Right lobe of liver (tissue), 4 donors: Measurements from ENCODE around the gene CEP57L1.

ENCODE experiments used
- POLR2A ChIP-seq: fragments of 450-650 bp; IDR thresholded peaks from one replicate; pipeline ENCODE4 v1.6.1; 2017; ENCODE audit warnings: antibody characterized with exemption, mild to moderate bottlenecking
- TF ChIP-seq, protein P1 (sequence below), 4 donors: fragments of 200-600 bp in 3 of 4; fragments of 450-650 bp in 1 of 4; IDR thresholded peaks; one replicate each; pipeline versions ENCODE4 v1.5.1 to v1.8.0; 2016 to 2022; ENCODE audit warnings: antibody characterized with exemption in 4 of 4, mild to moderate bottlenecking in 2 of 4
- donor health status: DM: no; HTN: no; CAD: no.
- donor health status: DM: no; HTN: no; CAD: no.
- donor health status: DM: no; HTN: yes; CAD: no.

DNA sequence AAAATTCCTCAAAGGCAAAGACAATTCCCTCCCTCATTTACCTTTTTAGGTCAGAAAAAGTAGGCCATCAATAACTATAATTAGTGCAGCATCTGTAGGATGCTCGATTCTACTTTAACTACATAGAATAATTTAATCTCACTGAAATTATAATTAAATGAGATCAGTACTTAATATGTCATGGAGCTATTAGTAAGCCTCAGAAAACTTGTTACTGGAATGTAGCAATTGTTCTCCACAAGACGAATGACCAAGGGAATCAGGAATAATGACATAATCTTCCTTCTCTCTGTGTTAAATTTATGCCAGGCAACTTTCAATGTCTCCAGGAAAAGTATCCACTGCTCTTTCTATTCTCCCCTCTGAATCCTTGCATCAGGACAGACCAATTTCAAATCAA lies 34.7 kb upstream of the CEP57L1 start:
- TF ChIP-seq, protein P1, sequence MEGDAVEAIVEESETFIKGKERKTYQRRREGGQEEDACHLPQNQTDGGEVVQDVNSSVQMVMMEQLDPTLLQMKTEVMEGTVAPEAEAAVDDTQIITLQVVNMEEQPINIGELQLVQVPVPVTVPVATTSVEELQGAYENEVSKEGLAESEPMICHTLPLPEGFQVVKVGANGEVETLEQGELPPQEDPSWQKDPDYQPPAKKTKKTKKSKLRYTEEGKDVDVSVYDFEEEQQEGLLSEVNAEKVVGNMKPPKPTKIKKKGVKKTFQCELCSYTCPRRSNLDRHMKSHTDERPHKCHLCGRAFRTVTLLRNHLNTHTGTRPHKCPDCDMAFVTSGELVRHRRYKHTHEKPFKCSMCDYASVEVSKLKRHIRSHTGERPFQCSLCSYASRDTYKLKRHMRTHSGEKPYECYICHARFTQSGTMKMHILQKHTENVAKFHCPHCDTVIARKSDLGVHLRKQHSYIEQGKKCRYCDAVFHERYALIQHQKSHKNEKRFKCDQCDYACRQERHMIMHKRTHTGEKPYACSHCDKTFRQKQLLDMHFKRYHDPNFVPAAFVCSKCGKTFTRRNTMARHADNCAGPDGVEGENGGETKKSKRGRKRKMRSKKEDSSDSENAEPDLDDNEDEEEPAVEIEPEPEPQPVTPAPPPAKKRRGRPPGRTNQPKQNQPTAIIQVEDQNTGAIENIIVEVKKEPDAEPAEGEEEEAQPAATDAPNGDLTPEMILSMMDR (IDR thresholded peaks at IDR 0.05), result no peak
- no peak for TF ChIP-seq POLR2A
